Smooth muscle cell (in vitro differentiated cells): ENCODE results near the gene NDUFA5. TPM values are rescaled to one million over a fixed set of nuclear protein-coding genes. Genes with fewer than 3 reads are reported as not detected.
"Not testable (repeated sequence)": the region's sequence is repeated elsewhere in the genome, so short reads cannot be mapped to it uniquely, and the experiment has no call there.

Experiments used
- DNase-seq: peaks from one replicate; lab custom pipeline; 2025; ENCODE audit not compliant: unreplicated experiment; lab: John Stamatoyannopoulos, UW
- H2AFZ ChIP-seq: fragments of 200-600 bp; sonication (generic); 2 replicates; pipeline ENCODE4 v1.6.0; 2016; ENCODE audit warnings: antibody characterized with exemption, low read depth, mild to moderate bottlenecking
- H3F3A ChIP-seq: fragments of 200-600 bp; sonication (generic); 2 replicates; pipeline ENCODE4 v1.6.0; 2017; ENCODE audit warnings: antibody characterized with exemption, low read depth
- H3K27ac ChIP-seq: fragments of 200-600 bp; sonication (generic); 2 replicates; pipeline ENCODE4 v1.5.1; 2016; ENCODE audit warnings: low read depth, mild to moderate bottlenecking
- H3K27me3 ChIP-seq: fragments of 200-600 bp; sonication (generic); 2 replicates; pipeline ENCODE4 v1.6.1; 2016; ENCODE audit warnings: low read depth, mild to moderate bottlenecking
- H3K36me3 ChIP-seq: fragments of 200-600 bp; sonication (generic); 2 replicates; pipeline ENCODE4 v1.5.1; 2016; ENCODE audit warnings: low read depth
- H3K4me1 ChIP-seq: fragments of 200-600 bp; sonication (generic); 2 replicates; pipeline ENCODE4 v1.5.1; 2016; ENCODE audit warnings: low read depth
- H3K4me2 ChIP-seq: fragments of 200-600 bp; sonication (generic); 2 replicates; pipeline ENCODE4 v1.6.0; 2016; ENCODE audit warnings: mild to moderate bottlenecking
- H3K4me3 ChIP-seq: fragments of 200-600 bp; sonication (generic); 2 replicates; pipeline ENCODE4 v1.5.1; 2016; ENCODE audit warnings: mild to moderate bottlenecking
- H3K79me2 ChIP-seq: fragments of 200-600 bp; sonication (generic); 2 replicates; pipeline ENCODE4 v1.6.0; 2016; ENCODE audit warnings: low read depth, mild to moderate bottlenecking
- H3K9ac ChIP-seq: fragments of 200-600 bp; sonication (generic); 2 replicates; pipeline ENCODE4 v1.6.0; 2016; ENCODE audit warnings: low read depth
- H3K9me3 ChIP-seq: fragments of 200-600 bp; sonication (generic); replicated peaks from 2 replicates; pipeline ENCODE4 v1.5.1; 2016; ENCODE audit warnings: low read depth
- H4K20me1 ChIP-seq: fragments of 200-600 bp; sonication (generic); 2 replicates; pipeline ENCODE4 v1.6.0; 2016; ENCODE audit warnings: low read depth
- WGBS: methylation state at CpG from one replicate; pipeline ENCODE4 v1.1.7; 2016; ENCODE audit warnings: low lambda C conversion rate; 5-methylcytosine and 5-hydroxymethylcytosine counted together
- polyA plus RNA-seq: library from polyadenylated mRNA; unstranded; fragments of >200 nt; fragmentation: Nextera tagmentation; extraction: Ambion mirVana; gene quantifications from 2 replicates; pipeline ENCODE4 v1.2.1, GENCODE V29; 2016
- total RNA-seq: library from RNA; depleted of rRNA; stranded (reverse); fragments of >200 nt; gene quantifications from 2 replicates; pipeline ENCODE4 v1.2.3, GENCODE V29; 2014
- TF ChIP-seq, protein P1 (sequence below): fragments of 200-600 bp; sonication (generic); IDR thresholded peaks from 2 replicates; pipeline ENCODE4 v1.5.1; 2017; ENCODE audit warnings: borderline replicate concordance, mild to moderate bottlenecking, antibody characterized with exemption; ENCODE audit not compliant: insufficient read depth, poor library complexity, severe bottlenecking

Gene NDUFA5
- total and polyA plus RNA-seq, 2 experiments from 2014 or later, result 94.9 to 108 TPM

DNA sequence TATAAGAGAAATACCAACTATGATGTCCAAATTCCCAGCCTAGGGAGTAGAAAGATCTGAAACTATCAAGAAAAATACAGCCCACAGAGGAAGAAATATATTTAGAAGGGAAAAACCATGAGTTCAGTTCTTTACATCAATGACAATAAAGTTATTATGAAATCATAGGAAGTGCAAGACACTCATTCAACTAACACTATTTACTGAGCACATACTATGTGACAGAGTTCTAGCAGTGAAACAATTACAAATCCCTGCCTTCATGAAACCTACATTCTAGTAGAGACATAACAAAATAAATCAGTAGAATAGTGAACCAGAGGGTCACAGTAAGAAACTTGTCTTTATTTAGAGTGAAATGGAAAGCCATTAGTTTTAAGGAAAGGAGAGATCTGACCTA is 2.1 kb downstream of the NDUFA5 start:
- H3F3A ChIP-seq, result no peaks in the 10 kb centered on the region
- H3K9me3 ChIP-seq, result no peaks in the 10 kb centered on the region
- no peak overlapping the region for H2AFZ ChIP-seq
- no peak overlapping the region for H3K27ac ChIP-seq
- no peak overlapping the region for H3K9ac ChIP-seq
- H3K27me3 ChIP-seq, result no peaks in the 10 kb centered on the region
- peaks cover 57% of the 10 kb centered on the region for H3K79me2 ChIP-seq
- H3K4me1 ChIP-seq, result peaks cover 9% of the 10 kb centered on the region
- no peak for DNase-seq
- no peak overlapping the region for H3K4me3 ChIP-seq
- no peak overlapping the region for H3K4me2 ChIP-seq
- TF ChIP-seq, protein P1, sequence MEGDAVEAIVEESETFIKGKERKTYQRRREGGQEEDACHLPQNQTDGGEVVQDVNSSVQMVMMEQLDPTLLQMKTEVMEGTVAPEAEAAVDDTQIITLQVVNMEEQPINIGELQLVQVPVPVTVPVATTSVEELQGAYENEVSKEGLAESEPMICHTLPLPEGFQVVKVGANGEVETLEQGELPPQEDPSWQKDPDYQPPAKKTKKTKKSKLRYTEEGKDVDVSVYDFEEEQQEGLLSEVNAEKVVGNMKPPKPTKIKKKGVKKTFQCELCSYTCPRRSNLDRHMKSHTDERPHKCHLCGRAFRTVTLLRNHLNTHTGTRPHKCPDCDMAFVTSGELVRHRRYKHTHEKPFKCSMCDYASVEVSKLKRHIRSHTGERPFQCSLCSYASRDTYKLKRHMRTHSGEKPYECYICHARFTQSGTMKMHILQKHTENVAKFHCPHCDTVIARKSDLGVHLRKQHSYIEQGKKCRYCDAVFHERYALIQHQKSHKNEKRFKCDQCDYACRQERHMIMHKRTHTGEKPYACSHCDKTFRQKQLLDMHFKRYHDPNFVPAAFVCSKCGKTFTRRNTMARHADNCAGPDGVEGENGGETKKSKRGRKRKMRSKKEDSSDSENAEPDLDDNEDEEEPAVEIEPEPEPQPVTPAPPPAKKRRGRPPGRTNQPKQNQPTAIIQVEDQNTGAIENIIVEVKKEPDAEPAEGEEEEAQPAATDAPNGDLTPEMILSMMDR, result no peak
- peaks cover 10% of the 10 kb centered on the region for H4K20me1 ChIP-seq
- no peaks in the 10 kb centered on the region for H3K36me3 ChIP-seq

DNA sequence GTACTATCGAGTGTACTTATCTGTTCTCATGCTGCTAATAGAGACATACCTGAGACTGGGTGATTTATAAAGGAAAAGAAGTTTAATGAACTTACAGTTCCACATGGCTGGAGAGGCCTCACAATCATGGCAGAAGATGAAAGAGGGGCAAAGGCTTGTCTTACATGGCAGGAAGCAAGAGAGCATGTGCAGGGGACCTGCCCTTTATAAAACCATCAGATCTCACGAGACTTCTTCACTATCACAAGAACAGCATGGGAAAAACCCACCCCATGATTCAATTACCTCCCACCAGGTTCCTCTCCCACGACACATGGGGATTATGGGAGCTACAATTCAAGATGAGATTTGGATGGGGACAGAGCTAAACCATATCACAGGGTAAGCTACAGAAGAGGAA is 4.5 kb downstream of the NDUFA5 start:
- Histone ChIP-seq H3K4me2 (no peak overlapping the region), H3K9ac (no peak overlapping the region), H3K27ac (no peak overlapping the region), H3K79me2 (peaks cover 69% of the 10 kb centered on the region), H3K36me3 (peaks cover 9% of the 10 kb centered on the region), H3K9me3 (no peaks in the 10 kb centered on the region), H4K20me1 (peaks cover 10% of the 10 kb centered on the region), H3K4me3 (no peak overlapping the region), H3K27me3 (no peaks in the 10 kb centered on the region), H2AFZ (no peak overlapping the region), H3F3A (no peaks in the 10 kb centered on the region), H3K4me1 (peaks cover 9% of the 10 kb centered on the region)
- 92% methylated on average over 3 of the region's 3 CpGs for WGBS
- TF ChIP-seq, protein P1, result no peak
- DNase-seq, result no peak

- H4K20me1 ChIP-seq, result peaks cover 13% of the 10 kb centered on the region
- no peak overlapping the region for H3K27ac ChIP-seq
- H3K9me3 ChIP-seq, result no peaks in the 10 kb centered on the region
- no peaks in the 10 kb centered on the region for H3K27me3 ChIP-seq
- peaks cover 9% of the 10 kb centered on the region for H3K4me1 ChIP-seq
- peaks cover 72% of the 10 kb centered on the region for H3K79me2 ChIP-seq
- H3K4me3 ChIP-seq, result no peak overlapping the region
- H3K4me2 ChIP-seq, result no peak overlapping the region
- 92% methylated on average over 2 of the region's 2 CpGs for WGBS
- H2AFZ ChIP-seq, result no peak overlapping the region
- TF ChIP-seq, protein P1, result no peak
- H3K36me3 ChIP-seq, result peaks cover 9% of the 10 kb centered on the region
- no peaks in the 10 kb centered on the region for H3F3A ChIP-seq
- H3K9ac ChIP-seq, result no peak overlapping the region
- no peak for DNase-seq
Measured at GRCh38 chr7:123552641-123553040, 5.0 kb downstream of the NDUFA5 start.

- H3K4me2 ChIP-seq, H3K27me3 ChIP-seq, H3K9me3 ChIP-seq, H3K4me3 ChIP-seq, H3K9ac ChIP-seq, H3F3A ChIP-seq, H2AFZ ChIP-seq, H3K36me3 ChIP-seq, H3K4me1 ChIP-seq, DNase-seq, H3K27ac ChIP-seq: not testable (repeated sequence)
- H3K79me2 ChIP-seq, result peaks cover 73% of the 10 kb centered on the region
- peaks cover 18% of the 10 kb centered on the region for H4K20me1 ChIP-seq
Measured at GRCh38 chr7:123552134-123552533, 5.5 kb downstream of the NDUFA5 start.
